ENCODE data around the gene UBE2G2.

Gene UBE2G2

GRCh38 chr21:44815225-44815624, 13.6 kb upstream of the UBE2G2 start:
- peaks cover 9% of the 10 kb centered on the region for H3K36me3 ChIP-seq (ENCODE audit: control insufficient read depth, insufficient read depth, low read length)
- no peak for DNase-seq (ENCODE audit: extremely low read depth, insufficient read length)
- H3K4me3 ChIP-seq (replicated peaks; ENCODE audit: low read depth, low read length): no peak overlapping the region
- no peak for TF ChIP-seq CTCF (IDR thresholded peaks at IDR 0.05; ENCODE audit: insufficient read depth, low read length, poor library complexity, severe bottlenecking)
- H3K27me3 ChIP-seq (replicated peaks; ENCODE audit: control insufficient read depth, insufficient read depth, low read length): no peaks in the 10 kb centered on the region

GRCh38 chr21:44814498-44815023, 12.9 kb upstream of the UBE2G2 start:
- no peak overlapping the region for H3K4me3 ChIP-seq (replicated peaks; ENCODE audit: low read depth, low read length)
- no peak for TF ChIP-seq CTCF (IDR thresholded peaks at IDR 0.05; ENCODE audit: insufficient read depth, low read length, poor library complexity, severe bottlenecking)
- DNase-seq (ENCODE audit: extremely low read depth, insufficient read length): no peak
- H3K27me3 ChIP-seq (replicated peaks; ENCODE audit: control insufficient read depth, insufficient read depth, low read length): no peaks in the 10 kb centered on the region
- H3K36me3 ChIP-seq (ENCODE audit: control insufficient read depth, insufficient read depth, low read length): peaks cover 11% of the 10 kb centered on the region

- Histone ChIP-seq H3K27me3 (replicated peaks; ENCODE audit: control insufficient read depth, insufficient read depth, low read length) (no peaks in the 10 kb centered on the region), H3K4me3 (replicated peaks; ENCODE audit: low read depth, low read length) (no peak overlapping the region), H3K36me3 (ENCODE audit: control insufficient read depth, insufficient read depth, low read length) (peaks cover 11% of the 10 kb centered on the region)
- no peak for DNase-seq (ENCODE audit: extremely low read depth, insufficient read length)
- no peak for TF ChIP-seq CTCF (IDR thresholded peaks at IDR 0.05; ENCODE audit: insufficient read depth, low read length, poor library complexity, severe bottlenecking)
Measured at GRCh38 chr21:44813727-44814126, 12.1 kb upstream of the UBE2G2 start.

- no peak for TF ChIP-seq CTCF (IDR thresholded peaks at IDR 0.05; ENCODE audit: insufficient read depth, low read length, poor library complexity, severe bottlenecking)
- Histone ChIP-seq H3K27me3 (replicated peaks; ENCODE audit: control insufficient read depth, insufficient read depth, low read length) (no peaks in the 10 kb centered on the region), H3K36me3 (ENCODE audit: control insufficient read depth, insufficient read depth, low read length) (peaks cover 11% of the 10 kb centered on the region), H3K4me3 (replicated peaks; ENCODE audit: low read depth, low read length) (no peak overlapping the region)
- no peak for DNase-seq (ENCODE audit: extremely low read depth, insufficient read length)
Measured at GRCh38 chr21:44813149-44813548, 11.5 kb upstream of the UBE2G2 start.

GRCh38 chr21:44812640-44813039, 11.0 kb upstream of the UBE2G2 start:
- no peak for DNase-seq (ENCODE audit: extremely low read depth, insufficient read length)
- H3K36me3 ChIP-seq (ENCODE audit: control insufficient read depth, insufficient read depth, low read length): peaks cover 11% of the 10 kb centered on the region
- H3K27me3 ChIP-seq (replicated peaks; ENCODE audit: control insufficient read depth, insufficient read depth, low read length): no peaks in the 10 kb centered on the region
- no peak overlapping the region for H3K4me3 ChIP-seq (replicated peaks; ENCODE audit: low read depth, low read length)
- TF ChIP-seq CTCF (IDR thresholded peaks at IDR 0.05; ENCODE audit: insufficient read depth, low read length, poor library complexity, severe bottlenecking): no peak

- TF ChIP-seq CTCF (IDR thresholded peaks at IDR 0.05; ENCODE audit: insufficient read depth, low read length, poor library complexity, severe bottlenecking): no peak
- H3K4me3 ChIP-seq (replicated peaks; ENCODE audit: low read depth, low read length): no peak overlapping the region
- no peak for DNase-seq (ENCODE audit: extremely low read depth, insufficient read length)
- no peaks in the 10 kb centered on the region for H3K27me3 ChIP-seq (replicated peaks; ENCODE audit: control insufficient read depth, insufficient read depth, low read length)
- H3K36me3 ChIP-seq (ENCODE audit: control insufficient read depth, insufficient read depth, low read length): peaks cover 16% of the 10 kb centered on the region
Measured at GRCh38 chr21:44810779-44811178, 9.2 kb upstream of the UBE2G2 start.

All from GM06990 (cell line).